Measurements from ENCODE around the gene TLCD1.

Gene TLCD1

GRCh38 chr17:28675980-28676379 is 50.1 kb downstream of the TLCD1 start:
- TF ChIP-seq, protein P1, sequence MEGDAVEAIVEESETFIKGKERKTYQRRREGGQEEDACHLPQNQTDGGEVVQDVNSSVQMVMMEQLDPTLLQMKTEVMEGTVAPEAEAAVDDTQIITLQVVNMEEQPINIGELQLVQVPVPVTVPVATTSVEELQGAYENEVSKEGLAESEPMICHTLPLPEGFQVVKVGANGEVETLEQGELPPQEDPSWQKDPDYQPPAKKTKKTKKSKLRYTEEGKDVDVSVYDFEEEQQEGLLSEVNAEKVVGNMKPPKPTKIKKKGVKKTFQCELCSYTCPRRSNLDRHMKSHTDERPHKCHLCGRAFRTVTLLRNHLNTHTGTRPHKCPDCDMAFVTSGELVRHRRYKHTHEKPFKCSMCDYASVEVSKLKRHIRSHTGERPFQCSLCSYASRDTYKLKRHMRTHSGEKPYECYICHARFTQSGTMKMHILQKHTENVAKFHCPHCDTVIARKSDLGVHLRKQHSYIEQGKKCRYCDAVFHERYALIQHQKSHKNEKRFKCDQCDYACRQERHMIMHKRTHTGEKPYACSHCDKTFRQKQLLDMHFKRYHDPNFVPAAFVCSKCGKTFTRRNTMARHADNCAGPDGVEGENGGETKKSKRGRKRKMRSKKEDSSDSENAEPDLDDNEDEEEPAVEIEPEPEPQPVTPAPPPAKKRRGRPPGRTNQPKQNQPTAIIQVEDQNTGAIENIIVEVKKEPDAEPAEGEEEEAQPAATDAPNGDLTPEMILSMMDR (IDR thresholded peaks at IDR 0.05; ENCODE audit: extremely low read depth, missing control alignments), result peak; percentile 9
- DNase-seq (ENCODE audit: low spot score), result no peak

DNA sequence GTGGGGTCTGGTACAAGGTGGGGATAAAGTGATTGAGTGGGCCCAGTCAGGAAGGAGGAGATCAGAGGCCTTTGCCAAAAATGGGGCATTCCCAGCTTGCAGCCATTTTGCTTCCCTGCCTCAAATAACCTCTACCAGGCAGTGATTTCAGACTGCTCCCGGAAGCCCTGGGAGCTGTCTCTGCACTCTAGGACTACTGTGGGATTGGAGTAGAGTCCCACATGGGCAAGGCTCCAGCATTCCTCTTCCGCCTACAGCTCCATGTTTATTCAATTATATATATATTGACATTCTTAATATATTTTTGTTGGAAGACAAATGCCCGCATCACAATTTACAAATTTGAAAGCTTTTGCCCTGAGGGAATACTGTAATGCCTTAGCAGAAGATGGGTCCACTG is 50.5 kb downstream of the TLCD1 start:
- TF ChIP-seq, protein P1 (IDR thresholded peaks at IDR 0.05; ENCODE audit: extremely low read depth, missing control alignments), result no peak
- DNase-seq (ENCODE audit: low spot score), result no peak
